Right lobe of liver (tissue), 6 donors: ENCODE results near the gene KISS1R. TPM values are rescaled to one million over a fixed set of nuclear protein-coding genes. Genes with fewer than 3 reads are reported as not detected.

ENCODE experiments used
- ATAC-seq, 4 donors: fragments of 200-7000 bp; cut with Tn5 transposase; one replicate each; pipeline ENCODE4 v1.9.1; 2020; ENCODE audit warnings: mild to moderate bottlenecking in 4 of 4, moderate library complexity in 4 of 4
- DNase-seq, 3 donors: peaks; one replicate each; pipeline ENCODE4 v3.0.0-alpha.2; 2020
- H3K27ac ChIP-seq, 3 donors: fragments of 200-600 bp; one replicate each; pipeline ENCODE4 v1.8.0; 2022
- H3K27me3 ChIP-seq, 2 donors: fragments of 200-600 bp; one replicate each; pipeline ENCODE4 v1.8.0; 2022
- H3K36me3 ChIP-seq, 4 donors: fragments of 200-600 bp; sonication (generic) in 1 of 4; one replicate each; pipeline versions ENCODE4 v1.5.1 to v1.8.0; 2017 to 2022; ENCODE audit warnings: control low read depth in 1 of 4
- H3K4me1 ChIP-seq, 4 donors: fragments of 200-600 bp; sonication (generic) in 1 of 4; one replicate each; pipeline versions ENCODE4 v1.5.1 to v1.8.0; 2017 to 2022; ENCODE audit warnings: control low read depth in 1 of 4
- H3K4me3 ChIP-seq, 3 donors: fragments of 200-600 bp; one replicate each; pipeline ENCODE4 v1.8.0; 2022
- H3K9me3 ChIP-seq, 4 donors: fragments of 200-600 bp; sonication (generic) in 1 of 4; one replicate each; pipeline versions ENCODE4 v1.5.1 to v1.8.0; 2017 to 2022; ENCODE audit warnings: control low read depth in 1 of 4
- CTCF ChIP-seq, 4 donors: fragments of 200-600 bp in 3 of 4; fragments of 450-650 bp in 1 of 4; IDR thresholded peaks; one replicate each; pipeline versions ENCODE4 v1.5.1 to v1.8.0; 2016 to 2022; ENCODE audit warnings: antibody characterized with exemption in 4 of 4, mild to moderate bottlenecking in 2 of 4
- POLR2A ChIP-seq: fragments of 450-650 bp; IDR thresholded peaks from one replicate; pipeline ENCODE4 v1.6.1; 2017; ENCODE audit warnings: antibody characterized with exemption, mild to moderate bottlenecking
- WGBS: methylation state at CpG from one replicate; pipeline ENCODE4 v1.1.6; 2018; ENCODE audit warnings: low coverage, low lambda C conversion rate; ENCODE audit not compliant: insufficient coverage; ENCODE audit errors: missing lambda C conversion rate; 5-methylcytosine and 5-hydroxymethylcytosine counted together
- intact Hi-C, 2 donors: fragments of 100-400 bp; cut with DNase I; formaldehyde crosslinking; loops; one replicate each; pipeline versions ENCODE4 v1.11.2 to v1.14.1; 2022
- total RNA-seq, 6 experiments: library from RNA; depleted of rRNA in 2 of 6; stranded (reverse); fragments of >200 nt in 2 of 6; fragmentation: NEBNext Ultra II Directional in 3 of 6; extraction: Animal tissue kit (Norgen Biotek cat#: 25700) in 3 of 6; gene quantifications; one replicate each; pipeline versions ENCODE4 v1.1.0 to v1.2.4, GENCODE V29; 2016 to 2023
- donor health status: DM: no; HTN: yes; CAD: no.
- donor health status: DM: no; HTN: no; CAD: no.
- donor health status: DM: no; HTN: no; CAD: no.
- donor health status: DM: no; HTN: yes; CAD: no.
- donor health status: DM: no; HTN: yes; CAD: no.

KISS1R gene
- total RNA-seq, 6 experiments from 2014 or later, result 0.47 TPM; not detected in 5

DNA sequence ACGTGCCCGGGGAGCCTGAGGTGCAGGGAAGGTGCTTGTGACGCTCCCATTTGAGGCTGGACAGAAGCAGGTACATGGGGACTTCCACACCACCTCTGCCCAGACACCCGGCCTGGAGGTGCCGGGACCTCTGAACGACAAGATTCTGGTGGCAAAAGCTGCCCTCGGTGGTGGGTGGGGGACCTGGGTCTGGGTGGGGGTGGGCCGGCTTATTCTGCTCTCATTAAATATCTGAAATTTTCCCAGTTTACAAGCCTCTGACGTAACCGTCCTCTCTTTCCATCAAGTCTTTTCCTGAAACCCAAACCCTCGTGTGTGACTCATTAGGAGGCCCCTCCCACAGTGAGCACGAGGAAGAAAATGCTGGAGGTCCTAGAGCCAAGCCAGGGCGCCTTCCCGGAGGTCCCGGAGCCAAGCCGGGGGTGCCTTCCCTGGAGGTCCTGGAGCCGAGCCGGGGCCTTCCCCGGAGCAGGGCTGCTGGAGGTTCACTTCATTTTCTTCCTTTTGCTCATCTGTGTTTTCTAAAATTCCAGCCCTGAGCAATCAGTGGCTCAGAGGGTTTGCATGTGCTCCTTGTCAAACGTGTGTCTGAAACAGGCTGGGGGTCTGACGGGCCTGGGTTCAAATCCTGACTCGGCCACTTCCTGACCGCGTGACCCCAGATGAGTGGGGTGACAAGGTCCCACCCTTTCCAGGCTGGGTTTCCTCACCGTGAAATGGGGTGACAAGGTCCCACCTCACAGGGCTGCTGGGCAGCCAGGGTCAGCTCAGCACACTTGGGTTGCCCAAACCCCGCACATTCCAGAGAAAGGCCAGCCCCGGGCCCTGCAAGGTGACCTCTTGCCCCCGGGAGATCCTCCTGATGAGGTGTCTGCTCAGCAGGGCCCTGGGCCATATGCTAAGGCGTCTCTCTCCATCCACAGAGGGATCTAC, 47.6 kb upstream of the KISS1R start:
- ATAC-seq, result peak in 1 of 4 donors; percentile 20
- H3K36me3 ChIP-seq, result peaks cover 0 to 24% (median 2%) of the 10 kb centered on the region in 4 donors
- WGBS, result 80% methylated on average over 8 of the region's 29 CpGs
- no peaks in the 10 kb centered on the region for H3K9me3 ChIP-seq
- intact Hi-C loops, result loop anchor here in 1 of 2 donors (5.0 to 10.0 kb wide), 2 partner anchors 48 to 105 kb away; partner anchors contain the start of gene KISS1R
- TF ChIP-seq CTCF (IDR thresholded peaks at IDR 0.05) (no peak), POLR2A (no peak)
- H3K27ac ChIP-seq, result no peak overlapping the region
- DNase-seq, result peak in 1 of 3 donors; percentile 29
- H3K4me3 ChIP-seq, result no peak overlapping the region
- no peaks in the 10 kb centered on the region for H3K4me1 ChIP-seq
- H3K27me3 ChIP-seq, result no peaks in the 10 kb centered on the region

DNA sequence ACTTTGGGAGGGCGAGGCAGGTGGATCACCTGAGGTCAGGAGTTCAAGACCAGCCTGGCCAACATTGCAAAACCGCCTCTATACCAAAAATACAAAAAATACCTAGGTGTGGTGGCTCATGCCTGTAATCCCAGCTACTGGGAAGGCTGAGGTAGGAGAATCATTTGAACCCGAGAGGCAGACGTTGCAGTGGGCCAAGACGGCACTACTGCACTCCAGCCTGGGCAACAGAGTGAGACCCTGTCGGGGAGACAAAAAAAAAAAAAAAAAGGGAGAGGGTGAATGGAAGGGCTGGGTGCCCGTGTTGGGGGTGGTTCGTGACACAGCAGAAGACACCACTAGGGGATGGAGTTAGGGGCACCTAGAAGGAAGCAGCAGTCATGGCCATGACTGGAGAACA, 46.8 kb upstream of the KISS1R start:
- ATAC-seq, result no peak
- TF ChIP-seq CTCF (IDR thresholded peaks at IDR 0.05) (no peak), POLR2A (no peak)
- H3K4me3 ChIP-seq, result no peak overlapping the region
- no peak for DNase-seq
- WGBS, result 87% methylated on average over 2 of the region's 8 CpGs
- peaks cover 0 to 25% (median 2%) of the 10 kb centered on the region in 4 donors for H3K36me3 ChIP-seq
- intact Hi-C loops, result no loop called here
- no peaks in the 10 kb centered on the region for H3K9me3 ChIP-seq
- no peaks in the 10 kb centered on the region for H3K27me3 ChIP-seq
- H3K27ac ChIP-seq, result no peak overlapping the region
- no peaks in the 10 kb centered on the region for H3K4me1 ChIP-seq

DNA sequence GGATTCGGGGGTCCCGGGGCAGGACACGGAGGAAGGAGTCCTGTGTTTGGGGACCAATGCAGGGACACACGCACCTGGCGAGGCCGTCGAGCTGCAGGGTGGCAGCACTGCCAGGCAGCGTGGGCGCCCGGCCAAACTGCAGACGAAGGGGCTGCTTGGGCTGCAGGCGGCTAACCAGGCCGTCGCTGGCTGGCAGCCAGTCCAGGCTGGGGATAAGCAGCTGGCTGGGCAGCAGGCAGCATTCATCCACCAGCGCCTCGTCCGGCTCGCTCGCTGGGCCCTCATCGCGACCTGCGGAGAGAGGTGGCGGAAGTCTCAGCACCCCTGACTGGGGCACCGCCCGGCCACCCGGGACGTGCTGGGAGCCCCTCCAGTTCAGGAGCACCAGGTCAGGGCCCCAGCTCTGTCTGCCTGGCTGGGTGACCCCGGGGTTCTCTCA, 46.2 kb upstream of the KISS1R start:
- 90% methylated on average over 6 of the region's 28 CpGs for WGBS
- TF ChIP-seq CTCF (IDR thresholded peaks at IDR 0.05), result no peak
- no peak for TF ChIP-seq POLR2A
- H3K4me1 ChIP-seq, result no peaks in the 10 kb centered on the region
- no peak overlapping the region for H3K27ac ChIP-seq
- ATAC-seq, result no peak
- peaks cover 0 to 27% (median 2%) of the 10 kb centered on the region in 4 donors for H3K36me3 ChIP-seq
- DNase-seq, result no peak
- intact Hi-C loops, result no loop called here
- no peak overlapping the region for H3K4me3 ChIP-seq
- no peaks in the 10 kb centered on the region for H3K9me3 ChIP-seq
- H3K27me3 ChIP-seq, result no peaks in the 10 kb centered on the region

DNA sequence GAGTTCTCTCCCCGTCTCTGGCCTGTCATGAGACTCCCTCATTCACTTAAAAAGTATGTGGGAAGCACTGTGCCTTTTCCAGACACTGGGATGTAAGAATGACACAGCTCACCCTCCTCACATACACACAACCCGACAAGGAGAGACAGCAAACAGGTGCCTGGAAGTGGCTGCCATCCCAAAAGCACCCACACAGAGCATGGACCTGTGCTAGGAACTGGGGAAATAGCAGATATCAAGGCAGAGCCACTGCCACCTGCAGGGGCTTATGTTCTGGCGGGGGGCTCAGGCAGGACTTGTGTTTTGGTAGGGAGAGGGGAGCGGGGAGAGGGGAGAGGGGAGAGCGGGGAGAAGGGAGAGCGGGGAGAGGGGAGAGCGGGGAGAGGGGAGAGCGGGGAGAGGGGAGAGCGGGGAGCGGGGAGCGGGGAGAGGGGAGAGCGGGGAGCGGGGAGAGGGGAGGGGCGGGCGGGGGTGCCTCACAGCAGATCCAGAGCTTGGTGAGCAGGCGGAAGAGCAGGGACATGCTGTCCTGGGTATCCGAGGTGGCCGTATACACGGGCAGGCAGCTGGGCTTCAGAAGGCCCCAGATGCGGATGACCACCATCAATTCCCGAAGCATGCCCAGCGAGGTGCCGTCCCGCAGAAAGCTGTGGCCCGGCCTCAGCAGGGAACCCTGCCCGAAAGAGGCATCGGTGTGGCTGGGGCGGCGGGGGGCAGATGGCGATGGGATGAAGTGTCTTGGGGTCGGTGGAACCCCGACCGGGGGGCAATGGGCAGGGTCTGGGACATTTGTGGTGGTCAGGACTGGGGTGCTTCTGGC, 45.5 kb upstream of the KISS1R start:
- intact Hi-C loops, result no loop called here
- H3K27ac ChIP-seq, result no peak overlapping the region
- H3K36me3 ChIP-seq, result peaks cover 0 to 27% (median 2%) of the 10 kb centered on the region in 4 donors
- no peaks in the 10 kb centered on the region for H3K9me3 ChIP-seq
- 87% methylated on average over 17 of the region's 33 CpGs for WGBS
- no peak overlapping the region for H3K4me3 ChIP-seq
- no peak for TF ChIP-seq CTCF (IDR thresholded peaks at IDR 0.05)
- no peak for TF ChIP-seq POLR2A
- DNase-seq, result no peak
- H3K27me3 ChIP-seq, result no peaks in the 10 kb centered on the region
- no peak for ATAC-seq
- H3K4me1 ChIP-seq, result no peaks in the 10 kb centered on the region
